ENCODE data around the gene F11. TPM values are rescaled to one million over a fixed set of nuclear protein-coding genes. Genes with fewer than 3 reads are reported as not detected.
"Not testable (repeated sequence)": the region's sequence is repeated elsewhere in the genome, so short reads cannot be mapped to it uniquely, and the experiment has no call there.

F11 gene
- total and polyA plus RNA-seq, 2 of the 13 experiments (the other 11 are each of a cell fraction or from before 2014, with no cell fraction given): 35.1 to 58.0 TPM

DNA sequence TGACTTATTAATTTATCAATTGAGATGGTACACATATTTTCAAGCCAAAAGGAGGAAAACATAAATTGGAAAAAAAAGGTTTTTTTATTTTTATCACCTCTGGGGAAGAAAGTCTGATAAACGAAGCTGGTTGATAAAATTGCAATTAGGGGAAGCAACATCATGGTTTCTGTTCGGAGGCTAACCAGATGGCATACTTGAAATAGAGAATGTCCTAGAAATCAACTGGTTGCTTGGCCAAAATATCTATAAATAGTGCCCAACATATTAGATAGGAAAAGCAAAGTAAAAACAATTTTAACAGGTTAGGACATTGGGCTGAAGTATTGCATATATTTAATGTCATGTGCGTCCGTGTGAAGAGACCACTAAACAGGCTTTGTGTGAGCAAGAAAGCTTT is 24.4 kb upstream of the F11 start:
- Histone ChIP-seq H3K9ac (ENCODE audit: insufficient read depth, low read depth, low read length) (no peak overlapping the region), H3K27ac (ENCODE audit: extremely low read length, insufficient read depth, low read length) (no peak overlapping the region), H2AFZ (ENCODE audit: low read length) (no peak overlapping the region), H3K27me3 (ENCODE audit: control insufficient read depth in 1 of 2, insufficient read depth in 2 of 2, low read length in 2 of 2) (no peaks in the 10 kb centered on the region; a peak in 1 of 5 replicates), H3K4me2 (ENCODE audit: low read depth, low read length) (no peak overlapping the region), H4K20me1 (ENCODE audit: insufficient read depth, low read length) (no peaks in the 10 kb centered on the region), H3K79me2 (ENCODE audit: insufficient read depth, low read length) (no peaks in the 10 kb centered on the region), H3K4me1 (ENCODE audit: insufficient read depth, low read length) (no peaks in the 10 kb centered on the region), H3K9me3 (ENCODE audit: low read length) (no peaks in the 10 kb centered on the region), H3K36me3 (replicated peaks in 1 of 2; ENCODE audit: control insufficient read depth in 1 of 2, insufficient read depth in 2 of 2, low read length in 2 of 2) (no peaks in the 10 kb centered on the region), H3K4me3 (replicated peaks in 1 of 3; ENCODE audit: insufficient read depth in 1 of 3, low read depth in 2 of 3, low read length in 3 of 3) (no peak overlapping the region)
- in situ Hi-C loops (cut with HindIII; ENCODE audit: extremely low pct_ligation_motif_present, low pct_unique_long_range_greater_than_20kb): no loop called here
- ChIA-PET CTCF (ENCODE audit: low intra/inter-chr PET ratio, low total read pairs) (no interaction called here), POLR2A (no interaction called here)
- intact Hi-C loops (cut with micrococcal nuclease; ENCODE audit: unreplicated experiment): no loop called here
- WGBS (ENCODE audit: low lambda C conversion rate): 55% methylated on average over 4 of the region's 4 CpGs
- DNase-seq (ENCODE audit: low spot score) (no peak), FAIRE-seq (no peak), ATAC-seq (no peak)
- TF ChIP-seq ZEB1 (IDR thresholded peaks at IDR 0.05; ENCODE audit: insufficient replicate concordance, low read depth) (no peak), ZNF30 (CRISPR knock-in tag; IDR thresholded peaks at IDR 0.05) (no peak), HNRNPLL (IDR thresholded peaks at IDR 0.05; ENCODE audit: low read depth, low read length, poor library complexity, severe bottlenecking) (no peak), SMYD3 (CRISPR knock-in tag; IDR thresholded peaks at IDR 0.05) (no peak), HMG20B (CRISPR knock-in tag; conservative IDR thresholded peaks at IDR 0.05) (no peak), ZNF609 (CRISPR knock-in tag; IDR thresholded peaks at IDR 0.05; ENCODE audit: borderline replicate concordance) (no peak), ZBTB7A (CRISPR knock-in tag; IDR thresholded peaks at IDR 0.05) (no peak), SMARCE1 (IDR thresholded peaks at IDR 0.05; ENCODE audit: borderline replicate concordance) (no peak), ZNF788 (CRISPR knock-in tag; IDR thresholded peaks at IDR 0.05; ENCODE audit: borderline replicate concordance) (no peak)
- BruUV-seq (replicated peaks): no TSS peak

DNA sequence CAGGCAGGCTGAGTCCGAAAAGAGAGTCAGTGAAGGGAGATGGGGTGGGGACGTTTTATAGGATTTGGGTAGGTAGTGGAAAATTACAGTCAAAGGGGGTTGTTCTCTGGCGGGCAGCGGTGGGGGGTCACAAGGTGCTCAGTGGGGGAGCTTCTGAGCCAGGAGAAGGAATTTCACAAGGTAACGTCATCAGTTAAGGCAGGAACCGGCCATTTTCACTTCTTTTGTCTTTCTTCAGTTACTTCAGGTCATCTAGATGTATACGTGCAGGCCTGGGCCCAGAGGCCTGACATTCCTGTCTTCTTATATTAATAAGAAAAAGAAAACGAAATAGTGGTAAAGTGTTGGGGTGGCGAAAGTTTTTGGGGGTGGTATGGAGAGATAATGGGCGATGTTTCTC is 24.0 kb upstream of the F11 start:
- H3K27me3 ChIP-seq (ENCODE audit: control insufficient read depth in 1 of 2, insufficient read depth in 2 of 2, low read length in 2 of 2); H3K9me3 ChIP-seq (ENCODE audit: low read length); CTCF ChIA-PET (ENCODE audit: low intra/inter-chr PET ratio, low total read pairs); H3K36me3 ChIP-seq (replicated peaks in 1 of 2; ENCODE audit: control insufficient read depth in 1 of 2, insufficient read depth in 2 of 2, low read length in 2 of 2); H3K4me1 ChIP-seq (ENCODE audit: insufficient read depth, low read length); DNase-seq (ENCODE audit: low spot score); ATAC-seq; H3K9ac ChIP-seq (ENCODE audit: insufficient read depth, low read depth, low read length); FAIRE-seq; H2AFZ ChIP-seq (ENCODE audit: low read length); BruUV-seq (replicated peaks); POLR2A ChIA-PET; H3K27ac ChIP-seq (ENCODE audit: extremely low read length, insufficient read depth, low read length); H3K4me2 ChIP-seq (ENCODE audit: low read depth, low read length); H3K4me3 ChIP-seq (replicated peaks in 1 of 3; ENCODE audit: insufficient read depth in 1 of 3, low read depth in 2 of 3, low read length in 3 of 3); H3K79me2 ChIP-seq (ENCODE audit: insufficient read depth, low read length); H4K20me1 ChIP-seq (ENCODE audit: insufficient read depth, low read length); intact Hi-C loops (cut with micrococcal nuclease; ENCODE audit: unreplicated experiment); in situ Hi-C loops (cut with HindIII; ENCODE audit: extremely low pct_ligation_motif_present, low pct_unique_long_range_greater_than_20kb): not testable (repeated sequence)
- WGBS (ENCODE audit: low lambda C conversion rate): 43% methylated on average over 10 of the region's 10 CpGs

Data from HepG2 (cell line).